CD4-positive, alpha-beta T cell (primary cell): ENCODE results near the gene KDM4B. TPM values are rescaled to one million over a fixed set of nuclear protein-coding genes. Genes with fewer than 3 reads are reported as not detected.

Experiments used
- ATAC-seq: fragments of 200-7000 bp; cut with Tn5 transposase; one replicate; pipeline ENCODE4 v1.10.0; 2022; ENCODE audit warnings: mild to moderate bottlenecking; ENCODE audit not compliant: poor library complexity
- CTCF ChIA-PET: fragments of 350-600 bp; sonication (Branson Sonifier 250); formaldehyde crosslinking; loops from one replicate; lab custom pipeline; 2021; ENCODE audit warnings: antibody characterized with exemption, inconsistent platforms; lab: Charles Lee
- POLR2A ChIA-PET: fragments of 350-600 bp; sonication (Branson Sonifier 250); formaldehyde crosslinking; loops from one replicate; lab custom pipeline; 2021; ENCODE audit warnings: antibody characterized with exemption, inconsistent platforms; lab: Charles Lee
- DNase-seq, 14 experiments: peaks; one replicate each; pipeline ENCODE4 v3.0.0-alpha.2; 2013 to 2020; ENCODE audit warnings: mixed read lengths in 2 of 14
- H3K27ac ChIP-seq, 2 donors: one replicate each; pipeline versions ENCODE4 v1.5.1 to v1.7.0; 2013; ENCODE audit warnings: low read length in 2 of 2, low read depth in 1 of 2, mild to moderate bottlenecking in 1 of 2
- H3K27me3 ChIP-seq, 2 experiments: 1 replicate in 1 of 2; 2 replicates in 1 of 2; pipeline versions ENCODE4 v1.6.1 to v1.7.0; 2013; ENCODE audit warnings: low read length in 2 of 2, control low read depth in 1 of 2, mild to moderate bottlenecking in 1 of 2, moderate library complexity in 1 of 2; ENCODE audit not compliant: insufficient read depth in 2 of 2, control insufficient read depth in 1 of 2
- H3K36me3 ChIP-seq: one replicate; pipeline ENCODE4 v1.6.1; 2013; ENCODE audit warnings: low read length, control low read depth; ENCODE audit not compliant: insufficient read depth
- H3K4me1 ChIP-seq: one replicate; pipeline ENCODE4 v1.6.1; 2013; ENCODE audit warnings: low read length, control low read depth; ENCODE audit not compliant: insufficient read depth
- H3K4me3 ChIP-seq: one replicate; pipeline ENCODE4 v1.5.1; 2013; ENCODE audit warnings: mild to moderate bottlenecking, low read length, moderate library complexity
- H3K9me3 ChIP-seq, 2 experiments: 1 replicate in 1 of 2; 2 replicates in 1 of 2; pipeline versions ENCODE4 v1.6.1 to v1.7.0; 2013; ENCODE audit warnings: low read length in 2 of 2, mild to moderate bottlenecking in 2 of 2, control low read depth in 1 of 2, moderate library complexity in 1 of 2; ENCODE audit not compliant: control insufficient read depth in 1 of 2, insufficient read depth in 1 of 2
- H3K27ac Mint-ChIP-seq: one replicate; pipeline ENCODE4 v1.8.0; 2020; ENCODE audit warnings: mixed read lengths
- H3K27me3 Mint-ChIP-seq: one replicate; pipeline ENCODE4 v1.8.0; 2021; ENCODE audit warnings: mixed read lengths
- H3K36me3 Mint-ChIP-seq: one replicate; pipeline ENCODE4 v1.8.0; 2021; ENCODE audit warnings: low read depth, mixed read lengths
- H3K4me1 Mint-ChIP-seq: one replicate; pipeline ENCODE4 v1.8.0; 2021; ENCODE audit warnings: low read depth, mixed read lengths
- H3K4me3 Mint-ChIP-seq: one replicate; pipeline ENCODE4 v1.8.0; 2020; ENCODE audit warnings: mild to moderate bottlenecking, mixed read lengths
- H3K9me3 Mint-ChIP-seq: one replicate; pipeline ENCODE4 v1.8.0; 2020; ENCODE audit warnings: mixed read lengths
- CTCF ChIP-seq: fragments of 200-600 bp; IDR thresholded peaks from one replicate; pipeline ENCODE4 v1.8.0; 2022; ENCODE audit warnings: antibody characterized with exemption, mild to moderate bottlenecking
- intact Hi-C, 2 experiments: fragments of 100-400 bp; cut with DNase I in 1 of 2; cut with micrococcal nuclease in 1 of 2; formaldehyde crosslinking; loops; one replicate each; pipeline versions ENCODE4 v1.15.1 to v1.9.0; 2023 to 2025; cut with DNase I, micrococcal nuclease
- total RNA-seq, 174 experiments: library from RNA in 2 of 174; stranded (reverse) in 2 of 174; gene quantifications; one replicate each; pipeline ENCODE4 v1.2.3 and lab custom pipeline; 2021 to 2026

The KDM4B gene
- total RNA-seq, 2 experiments from 2014 or later, result 41.8 to 42.5 TPM

GRCh38 chr19:5000120-5000611 is 31.3 kb downstream of the KDM4B start:
- Histone ChIP-seq H3K36me3 (peaks cover 10% of the 10 kb centered on the region), H3K4me1 (peaks cover 4% of the 10 kb centered on the region), H3K4me3 (no peak overlapping the region), H3K27me3 (no peaks in the 10 kb centered on the region), H3K27ac (no peak overlapping the region), H3K9me3 (no peaks in the 10 kb centered on the region)
- intact Hi-C loops, result no loop called here
- Mint-ChIP-seq H3K36me3 (peaks cover 39% of the 10 kb centered on the region), H3K4me3 (no peak overlapping the region), H3K27ac (no peak overlapping the region), H3K4me1 (peaks cover 14% of the 10 kb centered on the region), H3K27me3 (no peaks in the 10 kb centered on the region), H3K9me3 (no peaks in the 10 kb centered on the region)
- no peak for ATAC-seq
- TF ChIP-seq CTCF, result no peak
- CTCF ChIA-PET, result no interaction called here
- POLR2A ChIA-PET, result interaction anchor here (1.0 kb wide), 1 partner anchor 32 kb away, joined by 3 read pairs; the partner anchor contains the start of gene KDM4B
- no peak for DNase-seq

GRCh38 chr19:5001615-5002014 is 32.7 kb downstream of the KDM4B start:
- ChIA-PET POLR2A (interaction anchor here (0.5 to 0.7 kb wide), 2 partner anchors 33 to 747 kb away, joined by 3 to 4 read pairs; no protein-coding TSS in a partner anchor), CTCF (interaction anchor here (0.8 to 1.5 kb wide), 3 partner anchors 29 to 135 kb away, joined by 3 to 5 read pairs (median 4); partner anchors contain the start of gene PLIN3)
- peaks cover 14% of the 10 kb centered on the region for H3K4me1 Mint-ChIP-seq
- ATAC-seq (peak; percentile 48), DNase-seq (peak in 12 of 14 experiments; percentile 4 to 56 (median 21))
- intact Hi-C loops, result no loop called here
- Histone ChIP-seq H3K9me3 (peaks cover 0 to 7% of the 10 kb centered on the region in 2 experiments), H3K36me3 (peaks cover 15% of the 10 kb centered on the region), H3K4me3 (no peak overlapping the region), H3K27me3 (no peaks in the 10 kb centered on the region), H3K27ac (no peak overlapping the region), H3K4me1 (peaks cover 4% of the 10 kb centered on the region)
- H3K9me3 Mint-ChIP-seq, result no peaks in the 10 kb centered on the region
- peak; percentile 59 for TF ChIP-seq CTCF
- H3K27ac Mint-ChIP-seq, result no peak overlapping the region
- no peaks in the 10 kb centered on the region for H3K27me3 Mint-ChIP-seq
- no peak overlapping the region for H3K4me3 Mint-ChIP-seq
- peaks cover 26% of the 10 kb centered on the region for H3K36me3 Mint-ChIP-seq

GRCh38 chr19:5002143-5002542 is 33.2 kb downstream of the KDM4B start:
- Histone ChIP-seq H3K4me1 (peaks cover 4% of the 10 kb centered on the region), H3K4me3 (no peak overlapping the region), H3K27me3 (no peaks in the 10 kb centered on the region), H3K27ac (no peak overlapping the region), H3K9me3 (peaks cover 0 to 7% of the 10 kb centered on the region in 2 experiments), H3K36me3 (peaks cover 12% of the 10 kb centered on the region)
- Mint-ChIP-seq H3K27me3 (no peaks in the 10 kb centered on the region), H3K9me3 (no peaks in the 10 kb centered on the region), H3K4me1 (peaks cover 16% of the 10 kb centered on the region), H3K27ac (no peak overlapping the region), H3K4me3 (no peak overlapping the region), H3K36me3 (peaks cover 23% of the 10 kb centered on the region)
- intact Hi-C loops, result no loop called here
- no peak for TF ChIP-seq CTCF
- ATAC-seq (no peak), DNase-seq (no peak)
- ChIA-PET CTCF (interaction anchor here (1.5 kb wide), 1 partner anchor 31 kb away, joined by 4 read pairs; no protein-coding TSS in a partner anchor), POLR2A (interaction anchor here (0.5 to 0.7 kb wide), 3 partner anchors 34 to 748 kb away, joined by 3 to 4 read pairs (median 3); no protein-coding TSS in a partner anchor)
